HG02610 (cell line): ENCODE results near the gene CNOT4.
A peak's percentile ranks its signal among the peaks of the same experiment; 100 is the strongest.
"Not testable (repeated sequence)": the region's sequence is repeated elsewhere in the genome, so short reads cannot be mapped to it uniquely, and the experiment has no call there.

Experiments used
- ATAC-seq: cut with Tn5 transposase; IDR thresholded peaks from one replicate; pipeline ENCODE4 v1.9.1; 2021; ENCODE audit warnings: mild to moderate bottlenecking, moderate library complexity; ENCODE audit not compliant: unreplicated experiment

CNOT4 gene

GRCh38 chr7:135512135-135512887, 2.4 kb upstream of the CNOT4 start:
- ATAC-seq, result peak; percentile 29

- ATAC-seq, result no peak
Measured at GRCh38 chr7:135510592-135511183, 786 bp upstream of the CNOT4 start.

- ATAC-seq, result no peak
Measured at GRCh38 chr7:135509589-135509838, 388 bp downstream of the CNOT4 start.

GRCh38 chr7:135508883-135509588, 866 bp downstream of the CNOT4 start:
- peak; percentile 25 for ATAC-seq

- no peak for ATAC-seq
Measured at GRCh38 chr7:135501402-135501801, 8.5 kb downstream of the CNOT4 start.

- ATAC-seq, result no peak
Measured at GRCh38 chr7:135499818-135500217, 10.1 kb downstream of the CNOT4 start.

GRCh38 chr7:135497161-135497560, 12.7 kb downstream of the CNOT4 start:
- ATAC-seq, result not testable (repeated sequence)

GRCh38 chr7:135493362-135493761, 16.5 kb downstream of the CNOT4 start:
- no peak for ATAC-seq

- ATAC-seq, result no peak
Measured at GRCh38 chr7:135492151-135492550, 17.8 kb downstream of the CNOT4 start.

GRCh38 chr7:135490783-135491182, 19.1 kb downstream of the CNOT4 start:
- no peak for ATAC-seq

GRCh38 chr7:135489791-135490190, 20.1 kb downstream of the CNOT4 start:
- ATAC-seq, result no peak

GRCh38 chr7:135486261-135486920, 23.5 kb downstream of the CNOT4 start:
- no peak for ATAC-seq

- no peak for ATAC-seq
Measured at GRCh38 chr7:135481598-135481979, 28.3 kb downstream of the CNOT4 start.

- no peak for ATAC-seq
Measured at GRCh38 chr7:135480966-135481597, 28.8 kb downstream of the CNOT4 start.

- no peak for ATAC-seq
Measured at GRCh38 chr7:135475521-135475920, 34.4 kb downstream of the CNOT4 start.

- not testable (repeated sequence) for ATAC-seq
Measured at GRCh38 chr7:135469705-135470104, 40.2 kb downstream of the CNOT4 start.

- no peak for ATAC-seq
Measured at GRCh38 chr7:135467207-135467711, 42.6 kb downstream of the CNOT4 start.

- ATAC-seq, result no peak
Measured at GRCh38 chr7:135466442-135467206, 43.3 kb downstream of the CNOT4 start.

GRCh38 chr7:135463908-135464307, 46.0 kb downstream of the CNOT4 start:
- ATAC-seq, result no peak

- ATAC-seq, result peak; percentile 66
Measured at GRCh38 chr7:135459951-135460567, 49.8 kb downstream of the CNOT4 start.
